B cell (primary cell): ENCODE results near the gene PRR20E. TPM values are rescaled to one million over a fixed set of nuclear protein-coding genes. Genes with fewer than 3 reads are reported as not detected.
"Not testable (repeated sequence)": the region's sequence is repeated elsewhere in the genome, so short reads cannot be mapped to it uniquely, and the experiment has no call there.

Experiments used
- ATAC-seq: fragments of 200-7000 bp; cut with Tn5 transposase; one replicate; pipeline ENCODE4 v1.10.0; 2021; ENCODE audit warnings: low read depth, mild to moderate bottlenecking, moderate number of reproducible peaks, moderate library complexity
- CTCF ChIA-PET: fragments of 350-600 bp; sonication (Branson Sonifier 250); formaldehyde crosslinking; loops from one replicate; lab custom pipeline; 2021; ENCODE audit warnings: antibody characterized with exemption, inconsistent platforms; lab: Charles Lee
- POLR2A ChIA-PET: fragments of 350-600 bp; sonication (Branson Sonifier 250); formaldehyde crosslinking; loops from one replicate; lab custom pipeline; 2021; ENCODE audit warnings: antibody characterized with exemption; lab: Charles Lee
- DNase-seq: peaks from one replicate; pipeline ENCODE4 v3.0.0; 2013
- H2AFZ ChIP-seq: 2 replicates; pipeline ENCODE4 v1.6.1; 2012; ENCODE audit warnings: mild to moderate bottlenecking, low read depth, low read length; ENCODE audit not compliant: insufficient read depth, poor library complexity, severe bottlenecking
- H3K27ac ChIP-seq, 2 donors: 1 replicate in 1 of 2; 2 replicates in 1 of 2; pipeline ENCODE4 v1.5.1; 2012 to 2013; ENCODE audit warnings: low read length in 2 of 2, mild to moderate bottlenecking in 2 of 2, moderate library complexity in 1 of 2
- H3K27me3 ChIP-seq, 4 experiments: fragments of 200-600 bp in 1 of 4; sonication (generic) in 1 of 4; replicated peaks in 1 of 4; 1 replicate in 2 of 4; 2 replicates in 2 of 4; pipeline versions ENCODE4 v1.6.1 to v1.7.0; 2013 to 2016; ENCODE audit warnings: low read length in 3 of 4, mild to moderate bottlenecking in 2 of 4, mixed read lengths in 1 of 4, moderate library complexity in 1 of 4; ENCODE audit not compliant: insufficient read depth in 4 of 4, control insufficient read depth in 3 of 4; ENCODE audit errors: control extremely low read depth in 1 of 4
- H3K36me3 ChIP-seq, 2 experiments: replicated peaks in 1 of 2; 1 replicate in 1 of 2; 2 replicates in 1 of 2; pipeline versions ENCODE4 v1.6.1 to v1.7.1; 2013; ENCODE audit warnings: low read length in 1 of 2; ENCODE audit not compliant: insufficient read depth in 2 of 2, control insufficient read depth in 1 of 2; ENCODE audit errors: control extremely low read depth in 1 of 2, extremely low read depth in 1 of 2
- H3K4me1 ChIP-seq, 2 donors: fragments of 200-600 bp in 1 of 2; sonication (generic) in 1 of 2; 1 replicate in 1 of 2; 2 replicates in 1 of 2; pipeline versions ENCODE4 v1.5.1 to v1.6.1; 2013 to 2017; ENCODE audit warnings: low read length in 2 of 2; ENCODE audit not compliant: control insufficient read depth in 2 of 2, insufficient read depth in 2 of 2
- H3K4me2 ChIP-seq: replicated peaks from 2 replicates; pipeline ENCODE3; 2012; ENCODE audit warnings: mild to moderate bottlenecking, low read depth, low read length; ENCODE audit not compliant: poor library complexity, severe bottlenecking
- H3K4me3 ChIP-seq, 5 experiments: fragments of 200-600 bp in 1 of 5; sonication (generic) in 1 of 5; 1 replicate in 3 of 5; 2 replicates in 2 of 5; pipeline versions ENCODE4 v1.5.1 to v1.7.0; 2011 to 2016; ENCODE audit warnings: low read length in 4 of 5, mild to moderate bottlenecking in 4 of 5, low read depth in 2 of 5, control low read depth in 1 of 5, moderate library complexity in 1 of 5; ENCODE audit not compliant: insufficient read depth in 1 of 5; ENCODE audit errors: control extremely low read depth in 1 of 5, extremely low read depth in 1 of 5
- H3K79me2 ChIP-seq: fragments of 200-600 bp; sonication (generic); one replicate; pipeline ENCODE4 v1.6.0; 2016; ENCODE audit warnings: low read length; ENCODE audit not compliant: control insufficient read depth, insufficient read depth
- H3K9ac ChIP-seq: fragments of 200-600 bp; sonication (generic); 2 replicates; pipeline ENCODE4 v1.6.1; 2017; ENCODE audit warnings: mild to moderate bottlenecking, low read length, moderate library complexity
- H3K9me3 ChIP-seq, 3 donors: one replicate each; pipeline versions ENCODE4 v1.6.1 to v1.7.1; 2013; ENCODE audit warnings: low read length in 2 of 3; ENCODE audit not compliant: control insufficient read depth in 2 of 3, insufficient read depth in 1 of 3; ENCODE audit errors: control extremely low read depth in 1 of 3
- H4K20me1 ChIP-seq: 2 replicates; pipeline ENCODE4 v1.6.0; 2012; ENCODE audit warnings: mild to moderate bottlenecking, low read length; ENCODE audit not compliant: insufficient read depth, control insufficient read depth, poor library complexity, severe bottlenecking
- H3K27ac Mint-ChIP-seq: one replicate; pipeline ENCODE4 v1.8.0; 2021; ENCODE audit warnings: mixed read lengths
- H3K27me3 Mint-ChIP-seq: one replicate; pipeline ENCODE4 v1.8.0; 2021; ENCODE audit warnings: mixed read lengths
- H3K4me1 Mint-ChIP-seq: one replicate; pipeline ENCODE4 v1.8.0; 2021; ENCODE audit warnings: mixed read lengths
- H3K4me3 Mint-ChIP-seq: one replicate; pipeline ENCODE4 v1.8.0; 2021; ENCODE audit warnings: mixed read lengths
- H3K9me3 Mint-ChIP-seq: one replicate; pipeline ENCODE4 v1.8.0; 2022; ENCODE audit warnings: mixed read lengths; ENCODE audit not compliant: insufficient read depth
- CTCF ChIP-seq: fragments of 200-600 bp; IDR thresholded peaks from one replicate; pipeline ENCODE4 v1.8.0; 2022; ENCODE audit warnings: antibody characterized with exemption, mild to moderate bottlenecking
- EZH2 ChIP-seq: IDR thresholded peaks from 2 replicates; pipeline ENCODE4 v1.6.1; 2012; ENCODE audit warnings: borderline replicate concordance, low read depth, mild to moderate bottlenecking, moderate library complexity, low read length; ENCODE audit not compliant: insufficient read depth, poor library complexity, severe bottlenecking
- WGBS: methylation state at CpG from one replicate; pipeline ENCODE4 v1.1.5; 2013; ENCODE audit warnings: missing lambda C conversion rate; ENCODE audit not compliant: insufficient coverage; 5-methylcytosine and 5-hydroxymethylcytosine counted together
- intact Hi-C: fragments of 100-400 bp; cut with micrococcal nuclease; formaldehyde crosslinking; loops from one replicate; pipeline ENCODE4 v1.10.0; 2022
- polyA plus RNA-seq: library from polyadenylated mRNA; depleted of rRNA; stranded (reverse); fragments of >200 nt; gene quantifications from 2 replicates; pipeline ENCODE4 v1.2.3, GENCODE V29; 2012
- total RNA-seq, 2 donors: library from RNA; stranded (reverse); fragments of 120-200 nt in 1 of 2; gene quantifications; 1 replicate in 1 of 2; 2 replicates in 1 of 2; pipeline versions ENCODE4 v1.2.3 to v1.2.4, GENCODE V29; 2013 to 2022

The PRR20E gene
- total and polyA plus RNA-seq, 2 donors (not counting 1 experiment from before 2014, with no cell fraction given) = not detected

- H3K4me3 ChIP-seq, H3K4me1 ChIP-seq, H3K4me1 Mint-ChIP-seq, CTCF ChIA-PET, H3K36me3 ChIP-seq, H4K20me1 ChIP-seq, H3K79me2 ChIP-seq, intact Hi-C loops, ATAC-seq, H2AFZ ChIP-seq, DNase-seq, H3K27ac ChIP-seq, H3K4me3 Mint-ChIP-seq, H3K9me3 Mint-ChIP-seq, H3K9me3 ChIP-seq, H3K27me3 ChIP-seq, H3K27ac Mint-ChIP-seq, H3K9ac ChIP-seq, H3K4me2 ChIP-seq, POLR2A ChIA-PET, H3K27me3 Mint-ChIP-seq: not testable (repeated sequence)
- whole genome bisulfite sequencing = no CpG with 5 or more reads among the region's 22 CpGs
Observed at GRCh38 chr13:57160332-57160731, 6.7 kb upstream of the PRR20E start, which contains the start of gene PRR20D. Gene PRR20D (plus strand): TSS chr13:57160632. CDS start chr13:57161019, 387 bp downstream.

- CTCF ChIA-PET = no interaction called here
- DNase-seq (no peak), ATAC-seq (no peak)
- Mint-ChIP-seq H3K4me1 (no peaks in the 10 kb centered on the region), H3K9me3 (no peaks in the 10 kb centered on the region), H3K4me3 (no peak overlapping the region), H3K27me3 (no peaks in the 10 kb centered on the region), H3K27ac (no peak overlapping the region)
- Histone ChIP-seq H3K9me3 (no peaks in the 10 kb centered on the region), H3K4me2 (no peak overlapping the region), H3K36me3 (no peaks in the 10 kb centered on the region), H4K20me1 (no peaks in the 10 kb centered on the region), H2AFZ (no peak overlapping the region), H3K27me3 (no peaks in the 10 kb centered on the region), H3K4me1 (no peaks in the 10 kb centered on the region), H3K4me3 (no peak overlapping the region), H3K79me2 (no peaks in the 10 kb centered on the region), H3K27ac (no peak overlapping the region), H3K9ac (no peak overlapping the region)
- intact Hi-C loops = no loop called here
- WGBS = no CpG with 5 or more reads among the region's 1 CpG
- TF ChIP-seq EZH2 (no peak), CTCF (no peak)
- POLR2A ChIA-PET = no interaction called here
Observed at GRCh38 chr13:57191667-57192066, 24.7 kb downstream of the PRR20E start.
